SK-N-SH (cell line): ENCODE measurements around the gene AWAT2.

Experiments used
- ELF1 ChIP-seq: IDR thresholded peaks from 2 replicates; pipeline ENCODE4 v1.4.0; 2012
- EP300 ChIP-seq, 2 experiments: IDR thresholded peaks; 2 replicates each; pipeline versions ENCODE4 v1.4.0 to v1.6.1; 2012; ENCODE audit warnings: borderline replicate concordance in 1 of 2, low read depth in 1 of 2, low read length in 1 of 2
- FOXM1 ChIP-seq: IDR thresholded peaks from 2 replicates; pipeline ENCODE4 v1.4.0; 2012; ENCODE audit warnings: low read depth, mild to moderate bottlenecking
- GABPA ChIP-seq: IDR thresholded peaks from 2 replicates; pipeline ENCODE4 v1.4.0; 2012; ENCODE audit warnings: low read depth, mild to moderate bottlenecking
- JUND ChIP-seq: IDR thresholded peaks from 2 replicates; pipeline ENCODE4 v1.4.0; 2012
- MXI1 ChIP-seq: IDR thresholded peaks from 2 replicates; pipeline ENCODE4 v1.6.1; 2012; ENCODE audit warnings: mild to moderate bottlenecking, low read depth, low read length, improper control_type of control experiment
- NFIC ChIP-seq: IDR thresholded peaks from 2 replicates; pipeline ENCODE4 v1.4.0; 2012; ENCODE audit warnings: borderline replicate concordance
- TCF12 ChIP-seq: IDR thresholded peaks from 2 replicates; pipeline ENCODE4 v1.4.0; 2012
- TEAD4 ChIP-seq: IDR thresholded peaks from 2 replicates; pipeline ENCODE4 v1.4.0; 2012; ENCODE audit warnings: mild to moderate bottlenecking, borderline replicate concordance; ENCODE audit not compliant: insufficient read depth
- TF ChIP-seq, protein P1 (sequence below): fragments of 200-600 bp; sonication (generic); IDR thresholded peaks from 2 replicates; pipeline ENCODE4 v1.6.1; 2017; ENCODE audit warnings: antibody characterized with exemption, mild to moderate bottlenecking, moderate library complexity
- TF ChIP-seq, protein P2 (sequence below): IDR thresholded peaks from 2 replicates; pipeline ENCODE4 v1.4.0; 2012; ENCODE audit warnings: low read depth
- TF ChIP-seq, protein P3 (sequence below): IDR thresholded peaks from 2 replicates; pipeline ENCODE4 v1.6.1; 2012; ENCODE audit warnings: mild to moderate bottlenecking, low read depth, low read length, moderate library complexity

DNA sequence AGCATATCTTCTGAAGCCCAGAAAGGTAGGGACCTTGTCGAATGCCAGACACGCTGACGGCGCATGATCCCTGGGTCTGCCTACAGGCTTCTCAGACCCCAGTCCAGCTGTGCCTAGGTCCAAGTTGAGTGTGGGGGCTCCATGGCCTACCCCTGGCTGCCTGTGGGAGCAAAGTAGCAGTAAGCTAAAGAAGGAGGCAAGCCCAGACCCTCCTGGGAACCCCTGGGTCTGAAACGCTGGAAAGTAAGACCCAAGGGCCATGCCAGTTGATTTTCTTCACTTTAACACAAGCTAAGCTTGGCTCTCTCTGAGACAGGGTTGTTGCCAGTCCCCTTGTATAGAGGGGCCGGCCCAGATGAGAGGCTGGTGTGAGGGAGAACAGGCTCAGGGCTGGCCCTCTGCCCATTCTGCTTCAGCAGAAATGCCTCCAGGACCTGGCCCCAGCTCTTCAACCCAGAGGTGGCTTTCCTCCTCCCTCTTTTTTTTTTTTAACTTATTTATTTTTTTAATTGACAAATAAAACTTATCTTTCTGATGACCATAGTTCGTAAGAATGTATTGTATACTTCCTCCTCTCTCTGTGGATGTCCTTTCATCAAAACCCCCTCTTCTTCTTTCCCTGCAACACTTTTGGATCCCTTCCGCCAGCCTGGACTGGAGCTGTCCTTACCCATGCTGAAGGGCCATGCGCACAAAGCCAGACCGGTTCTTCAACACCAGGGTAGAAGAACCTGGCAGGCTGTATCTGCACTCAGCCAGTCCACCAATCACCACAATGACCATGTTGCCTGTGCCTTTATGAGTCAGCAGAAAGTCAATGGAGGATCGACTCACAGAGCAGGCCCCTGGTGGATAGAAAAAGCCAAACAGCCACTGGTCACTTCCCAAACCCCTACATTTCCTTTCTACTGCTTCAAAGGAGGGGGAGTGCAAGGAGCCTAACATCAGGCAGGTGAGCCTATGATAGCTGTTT, 7.1 kb downstream of the AWAT2 start:
- TF ChIP-seq, protein P1, sequence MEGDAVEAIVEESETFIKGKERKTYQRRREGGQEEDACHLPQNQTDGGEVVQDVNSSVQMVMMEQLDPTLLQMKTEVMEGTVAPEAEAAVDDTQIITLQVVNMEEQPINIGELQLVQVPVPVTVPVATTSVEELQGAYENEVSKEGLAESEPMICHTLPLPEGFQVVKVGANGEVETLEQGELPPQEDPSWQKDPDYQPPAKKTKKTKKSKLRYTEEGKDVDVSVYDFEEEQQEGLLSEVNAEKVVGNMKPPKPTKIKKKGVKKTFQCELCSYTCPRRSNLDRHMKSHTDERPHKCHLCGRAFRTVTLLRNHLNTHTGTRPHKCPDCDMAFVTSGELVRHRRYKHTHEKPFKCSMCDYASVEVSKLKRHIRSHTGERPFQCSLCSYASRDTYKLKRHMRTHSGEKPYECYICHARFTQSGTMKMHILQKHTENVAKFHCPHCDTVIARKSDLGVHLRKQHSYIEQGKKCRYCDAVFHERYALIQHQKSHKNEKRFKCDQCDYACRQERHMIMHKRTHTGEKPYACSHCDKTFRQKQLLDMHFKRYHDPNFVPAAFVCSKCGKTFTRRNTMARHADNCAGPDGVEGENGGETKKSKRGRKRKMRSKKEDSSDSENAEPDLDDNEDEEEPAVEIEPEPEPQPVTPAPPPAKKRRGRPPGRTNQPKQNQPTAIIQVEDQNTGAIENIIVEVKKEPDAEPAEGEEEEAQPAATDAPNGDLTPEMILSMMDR: no peak
- TF ChIP-seq, protein P2, sequence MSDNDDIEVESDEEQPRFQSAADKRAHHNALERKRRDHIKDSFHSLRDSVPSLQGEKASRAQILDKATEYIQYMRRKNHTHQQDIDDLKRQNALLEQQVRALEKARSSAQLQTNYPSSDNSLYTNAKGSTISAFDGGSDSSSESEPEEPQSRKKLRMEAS: no peak
- TF ChIP-seq ELF1 (no peak), TEAD4 (no peak), EP300 (IDR thresholded peaks at IDR 0.05; ENCODE audit: borderline replicate concordance in 1 of 2, low read depth in 1 of 2, low read length in 1 of 2) (no peak), MXI1 (no peak), JUND (no peak), GABPA (no peak), NFIC (no peak), FOXM1 (no peak), TCF12 (no peak)
- TF ChIP-seq, protein P3, sequence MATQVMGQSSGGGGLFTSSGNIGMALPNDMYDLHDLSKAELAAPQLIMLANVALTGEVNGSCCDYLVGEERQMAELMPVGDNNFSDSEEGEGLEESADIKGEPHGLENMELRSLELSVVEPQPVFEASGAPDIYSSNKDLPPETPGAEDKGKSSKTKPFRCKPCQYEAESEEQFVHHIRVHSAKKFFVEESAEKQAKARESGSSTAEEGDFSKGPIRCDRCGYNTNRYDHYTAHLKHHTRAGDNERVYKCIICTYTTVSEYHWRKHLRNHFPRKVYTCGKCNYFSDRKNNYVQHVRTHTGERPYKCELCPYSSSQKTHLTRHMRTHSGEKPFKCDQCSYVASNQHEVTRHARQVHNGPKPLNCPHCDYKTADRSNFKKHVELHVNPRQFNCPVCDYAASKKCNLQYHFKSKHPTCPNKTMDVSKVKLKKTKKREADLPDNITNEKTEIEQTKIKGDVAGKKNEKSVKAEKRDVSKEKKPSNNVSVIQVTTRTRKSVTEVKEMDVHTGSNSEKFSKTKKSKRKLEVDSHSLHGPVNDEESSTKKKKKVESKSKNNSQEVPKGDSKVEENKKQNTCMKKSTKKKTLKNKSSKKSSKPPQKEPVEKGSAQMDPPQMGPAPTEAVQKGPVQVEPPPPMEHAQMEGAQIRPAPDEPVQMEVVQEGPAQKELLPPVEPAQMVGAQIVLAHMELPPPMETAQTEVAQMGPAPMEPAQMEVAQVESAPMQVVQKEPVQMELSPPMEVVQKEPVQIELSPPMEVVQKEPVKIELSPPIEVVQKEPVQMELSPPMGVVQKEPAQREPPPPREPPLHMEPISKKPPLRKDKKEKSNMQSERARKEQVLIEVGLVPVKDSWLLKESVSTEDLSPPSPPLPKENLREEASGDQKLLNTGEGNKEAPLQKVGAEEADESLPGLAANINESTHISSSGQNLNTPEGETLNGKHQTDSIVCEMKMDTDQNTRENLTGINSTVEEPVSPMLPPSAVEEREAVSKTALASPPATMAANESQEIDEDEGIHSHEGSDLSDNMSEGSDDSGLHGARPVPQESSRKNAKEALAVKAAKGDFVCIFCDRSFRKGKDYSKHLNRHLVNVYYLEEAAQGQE: no peak
